ENCODE measurements around the gene PREB. TPM values are rescaled to one million over a fixed set of nuclear protein-coding genes. Genes with fewer than 3 reads are reported as not detected.

Gene PREB
- total and polyA plus RNA-seq, 2 of the 13 experiments (the other 11 are each of a cell fraction or from before 2014, with no cell fraction given): 112 to 192 TPM

GRCh38 chr2:27086724-27087593 lies 47.5 kb downstream of the PREB start, which contains the start of gene KHK (continued):
- TF ChIP-seq, protein P1, sequence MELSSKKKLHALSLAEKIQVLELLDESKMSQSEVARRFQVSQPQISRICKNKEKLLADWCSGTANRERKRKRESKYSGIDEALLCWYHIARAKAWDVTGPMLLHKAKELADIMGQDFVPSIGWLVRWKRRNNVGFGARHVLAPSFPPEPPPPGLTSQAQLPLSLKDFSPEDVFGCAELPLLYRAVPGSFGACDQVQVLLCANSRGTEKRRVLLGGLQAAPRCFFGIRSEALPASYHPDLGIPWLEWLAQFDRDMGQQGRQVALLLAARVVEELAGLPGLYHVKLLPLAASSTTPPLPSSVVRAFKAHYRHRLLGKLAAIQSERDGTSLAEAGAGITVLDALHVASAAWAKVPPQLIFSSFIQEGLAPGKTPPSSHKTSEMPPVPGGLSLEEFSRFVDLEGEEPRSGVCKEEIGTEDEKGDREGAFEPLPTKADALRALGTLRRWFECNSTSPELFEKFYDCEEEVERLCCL (CRISPR knock-in tag; IDR thresholded peaks at IDR 0.05; ENCODE audit: borderline replicate concordance): 0 out of 2 replicates have a peak, but pooled peaks have one; percentile 1
- TF ChIP-seq FOSL1 (CRISPR knock-in tag; IDR thresholded peaks at IDR 0.05; ENCODE audit: borderline replicate concordance) (no peak), PHF21A (CRISPR knock-in tag; IDR thresholded peaks at IDR 0.05) (no peak; the same call in 1 of the 2 replicates), LCORL (IDR thresholded peaks at IDR 0.05) (no peak), LCORL (CRISPR knock-in tag; IDR thresholded peaks at IDR 0.05) (0 out of 2 replicates have a peak, but pooled peaks have one; percentile 7), KDM5B (CRISPR knock-in tag; IDR thresholded peaks at IDR 0.05; ENCODE audit: borderline replicate concordance) (no peak), RXRB (CRISPR knock-in tag; IDR thresholded peaks at IDR 0.05; ENCODE audit: borderline replicate concordance) (no peak), EEA1 (CRISPR knock-in tag; IDR thresholded peaks at IDR 0.05; ENCODE audit: borderline replicate concordance) (no peak), HNRNPL (IDR thresholded peaks at IDR 0.05; ENCODE audit: low read depth, low read length) (0 out of 2 replicates have a peak, but pooled peaks have one; percentile 36), CHD2 (IDR thresholded peaks at IDR 0.05; ENCODE audit: low read depth, low read length) (0 out of 2 replicates have a peak, but pooled peaks have one; percentile 20), TERF1 (CRISPR knock-in tag; IDR thresholded peaks at IDR 0.05) (0 out of 2 replicates have a peak, but pooled peaks have one; percentile 1), SP1 (IDR thresholded peaks at IDR 0.05) (no peak), SP1 (CRISPR knock-in tag; IDR thresholded peaks at IDR 0.05) (no peak), ZNF768 (CRISPR knock-in tag; IDR thresholded peaks at IDR 0.05) (peak; percentile 65), GATA4 (IDR thresholded peaks at IDR 0.05; ENCODE audit: borderline replicate concordance, low read depth) (no peak), SETDB1 (CRISPR knock-in tag; IDR thresholded peaks at IDR 0.05; ENCODE audit: borderline replicate concordance) (no peak), KAT2B (IDR thresholded peaks at IDR 0.05; ENCODE audit: borderline replicate concordance, low read depth, low read length) (no peak), SNAI1 (CRISPR knock-in tag; IDR thresholded peaks at IDR 0.05; ENCODE audit: borderline replicate concordance) (no peak), ZNF329 (CRISPR knock-in tag; IDR thresholded peaks at IDR 0.05; ENCODE audit: low read depth) (no peak), ZBTB20 (CRISPR knock-in tag; IDR thresholded peaks at IDR 0.05; ENCODE audit: borderline replicate concordance, low read depth) (no peak; the same call in 1 of the 2 replicates), TMF1 (CRISPR knock-in tag; IDR thresholded peaks at IDR 0.05; ENCODE audit: low read depth) (no peak), MED1 (CRISPR knock-in tag; IDR thresholded peaks at IDR 0.05) (no peak; the same call in 1 of the 2 replicates), MXD4 (CRISPR knock-in tag; IDR thresholded peaks at IDR 0.05) (peak; percentile 46), RNF2 (conservative IDR thresholded peaks at IDR 0.05; ENCODE audit: low read depth) (no peak), SRSF9 (IDR thresholded peaks at IDR 0.05; ENCODE audit: borderline replicate concordance, insufficient read depth, low read depth, low read length, poor library complexity, severe bottlenecking) (no peak), SALL1 (CRISPR knock-in tag; IDR thresholded peaks at IDR 0.05) (no peak), MIER2 (CRISPR knock-in tag; IDR thresholded peaks at IDR 0.05) (0 out of 2 replicates have a peak, but pooled peaks have one; percentile 6), ZNF10 (CRISPR knock-in tag; IDR thresholded peaks at IDR 0.05; ENCODE audit: borderline replicate concordance, low read depth) (no peak)
- TF ChIP-seq, protein P2, sequence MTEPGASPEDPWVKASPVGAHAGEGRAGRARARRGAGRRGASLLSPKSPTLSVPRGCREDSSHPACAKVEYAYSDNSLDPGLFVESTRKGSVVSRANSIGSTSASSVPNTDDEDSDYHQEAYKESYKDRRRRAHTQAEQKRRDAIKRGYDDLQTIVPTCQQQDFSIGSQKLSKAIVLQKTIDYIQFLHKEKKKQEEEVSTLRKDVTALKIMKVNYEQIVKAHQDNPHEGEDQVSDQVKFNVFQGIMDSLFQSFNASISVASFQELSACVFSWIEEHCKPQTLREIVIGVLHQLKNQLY (CRISPR knock-in tag; IDR thresholded peaks at IDR 0.05): no peak

Data from HepG2 (cell line).